MV-4-11 (cell line): Measurements from ENCODE around the gene CREBL2.
"Not testable (repeated sequence)": the region's sequence is repeated elsewhere in the genome, so short reads cannot be mapped to it uniquely, and the experiment has no call there.

Experiments
- DNase-seq: peaks from one replicate; lab custom pipeline; 2025; lab: John Stamatoyannopoulos, UW

The CREBL2 gene

GRCh38 chr12:12636641-12637040, 25.0 kb downstream of the CREBL2 start:
- peak; percentile 73 for DNase-seq

GRCh38 chr12:12639995-12640394, 28.3 kb downstream of the CREBL2 start:
- DNase-seq, result not testable (repeated sequence)

- DNase-seq, result no peak
Observed at GRCh38 chr12:12641650-12642049, 30.0 kb downstream of the CREBL2 start.

- DNase-seq, result no peak
Observed at GRCh38 chr12:12642916-12643315, 31.2 kb downstream of the CREBL2 start.

- no peak for DNase-seq
Observed at GRCh38 chr12:12645485-12645884, 33.8 kb downstream of the CREBL2 start.

- not testable (repeated sequence) for DNase-seq
Observed at GRCh38 chr12:12645968-12646367, 34.3 kb downstream of the CREBL2 start.

- DNase-seq, result no peak
Observed at GRCh38 chr12:12646483-12647072, 34.9 kb downstream of the CREBL2 start.

- DNase-seq, result no peak
Observed at GRCh38 chr12:12648284-12648683, 36.6 kb downstream of the CREBL2 start.

GRCh38 chr12:12648951-12649650, 37.4 kb downstream of the CREBL2 start:
- DNase-seq, result no peak

- no peak for DNase-seq
Observed at GRCh38 chr12:12651752-12652151, 40.1 kb downstream of the CREBL2 start.

- DNase-seq, result not testable (repeated sequence)
Observed at GRCh38 chr12:12652704-12653103, 41.0 kb downstream of the CREBL2 start.

- no peak for DNase-seq
Observed at GRCh38 chr12:12653922-12654321, 42.2 kb downstream of the CREBL2 start.

- DNase-seq, result no peak
Observed at GRCh38 chr12:12654691-12655460, 43.2 kb downstream of the CREBL2 start.

- DNase-seq, result peak; percentile 4
Observed at GRCh38 chr12:12660201-12660600, 48.5 kb downstream of the CREBL2 start.

GRCh38 chr12:12661086-12661856, 49.6 kb downstream of the CREBL2 start:
- DNase-seq, result peak; percentile 3

GRCh38 chr12:12663644-12664294, 52.1 kb downstream of the CREBL2 start:
- DNase-seq, result no peak

GRCh38 chr12:12665194-12665593, 53.5 kb downstream of the CREBL2 start:
- DNase-seq, result no peak

GRCh38 chr12:12668005-12668404, 56.3 kb downstream of the CREBL2 start:
- no peak for DNase-seq

GRCh38 chr12:12669020-12669419, 57.3 kb downstream of the CREBL2 start:
- no peak for DNase-seq

- DNase-seq, result peak; percentile 67
Observed at GRCh38 chr12:12671850-12672660, 60.4 kb downstream of the CREBL2 start.

GRCh38 chr12:12673296-12673695, 61.6 kb downstream of the CREBL2 start:
- no peak for DNase-seq
